SKM-1 (cell line): Measurements from ENCODE around the gene FGGY.

Experiments
- DNase-seq: peaks from one replicate; lab custom pipeline; 2025; ENCODE audit not compliant: unreplicated experiment; lab: John Stamatoyannopoulos, UW

FGGY gene

GRCh38 chr1:59314776-59315528 lies 18.1 kb downstream of the FGGY start:
- DNase-seq, result no peak

GRCh38 chr1:59315529-59316463 lies 18.9 kb downstream of the FGGY start:
- DNase-seq, result no peak

GRCh38 chr1:59316497-59317128 lies 19.7 kb downstream of the FGGY start:
- DNase-seq, result no peak

GRCh38 chr1:59317343-59317742 lies 20.4 kb downstream of the FGGY start:
- no peak for DNase-seq

DNA sequence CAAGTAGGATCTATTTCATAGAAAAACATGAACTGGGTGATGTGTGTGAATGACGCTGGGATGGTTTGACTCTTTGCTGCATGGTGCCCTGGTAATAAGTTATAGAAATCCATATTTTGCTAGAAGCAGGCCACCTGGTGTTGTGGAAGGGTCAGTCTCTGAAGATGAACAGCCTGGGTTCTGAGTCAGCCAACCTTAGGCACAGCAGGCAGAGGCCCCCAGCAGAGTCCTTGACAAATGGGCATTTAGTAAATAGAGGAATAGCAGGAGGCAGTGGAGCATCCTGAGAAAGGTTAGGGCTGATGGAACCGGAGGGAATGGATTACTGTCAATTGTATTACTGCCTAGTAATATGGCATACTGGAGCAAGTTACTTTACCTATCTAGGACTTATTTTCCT lies 20.9 kb downstream of the FGGY start:
- no peak for DNase-seq

DNA sequence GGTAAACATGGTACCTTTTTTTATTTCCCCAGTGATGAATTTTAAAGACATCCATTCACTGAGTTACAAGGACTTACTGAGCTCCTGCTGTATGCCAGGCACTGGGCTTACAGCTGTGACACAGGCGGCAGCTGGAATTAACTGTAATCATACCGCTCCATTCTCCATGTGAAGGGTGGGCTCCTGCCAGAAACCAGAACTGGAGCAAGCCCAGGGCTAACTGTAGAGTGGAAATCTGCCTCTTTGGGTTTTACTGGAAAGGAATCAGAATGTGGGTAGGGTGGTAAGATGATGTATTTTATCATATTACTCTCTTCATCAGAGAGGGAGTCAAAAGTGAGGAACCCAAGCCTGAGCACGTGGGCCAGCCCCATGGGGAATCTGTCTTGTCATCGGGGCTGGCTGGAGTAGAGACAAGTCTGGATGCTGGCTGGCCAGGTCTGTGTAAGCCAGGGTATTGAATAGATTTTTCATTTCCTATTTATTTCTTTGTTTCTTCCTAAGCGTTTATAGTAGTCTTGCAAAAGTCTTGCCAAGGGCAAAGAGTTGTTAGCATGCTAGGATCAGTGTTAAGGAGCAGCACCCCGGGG lies 21.5 kb downstream of the FGGY start:
- DNase-seq, result no peak

DNA sequence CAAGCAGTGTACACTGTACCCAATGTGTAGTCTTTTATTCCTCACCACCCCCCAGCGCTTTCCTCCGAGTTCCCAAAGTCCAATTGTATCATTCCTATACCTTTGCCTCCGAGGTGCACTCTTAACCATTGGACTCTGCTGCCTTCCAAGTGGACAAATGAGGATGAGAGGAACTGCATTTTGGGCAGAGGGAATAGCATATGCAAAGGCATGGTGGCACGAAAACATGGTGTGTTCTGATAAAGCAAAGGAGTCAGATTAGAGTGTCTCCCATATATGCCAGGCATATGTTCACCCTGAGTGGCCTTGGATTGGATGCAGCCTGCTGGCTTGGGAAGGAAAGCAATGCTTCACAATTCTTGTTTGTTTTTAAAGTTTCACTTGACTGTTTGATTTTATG lies 25.5 kb downstream of the FGGY start:
- no peak for DNase-seq

- DNase-seq, result no peak
These were observed 25.9 kb downstream of the FGGY start for GRCh38 chr1:59322814-59323213.

DNA sequence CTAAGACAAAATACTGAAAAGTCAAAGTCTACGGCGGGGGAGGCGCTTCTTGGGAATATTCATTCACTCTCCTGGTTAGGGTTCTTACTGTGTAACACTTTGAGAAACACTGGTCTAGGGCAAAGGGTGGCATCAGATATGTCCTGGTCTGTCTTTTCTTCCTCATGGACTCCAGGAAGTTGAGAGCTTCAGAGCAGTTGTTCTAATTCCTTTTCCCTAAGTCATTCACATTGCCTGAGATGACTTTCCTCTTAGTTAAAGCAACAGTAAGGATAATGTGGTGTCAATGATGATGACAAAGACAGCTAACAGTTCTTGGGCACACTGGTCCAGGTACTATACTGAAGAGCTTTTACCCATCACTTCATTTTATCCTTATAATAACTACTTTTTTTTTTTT lies 27.0 kb downstream of the FGGY start:
- no peak for DNase-seq

GRCh38 chr1:59328353-59328752 lies 31.5 kb downstream of the FGGY start:
- no peak for DNase-seq

- DNase-seq, result no peak
These were observed 32.6 kb downstream of the FGGY start for GRCh38 chr1:59329412-59330053.

GRCh38 chr1:59331686-59332620 lies 35.1 kb downstream of the FGGY start:
- no peak for DNase-seq

GRCh38 chr1:59332983-59333382 lies 36.1 kb downstream of the FGGY start:
- DNase-seq, result no peak

GRCh38 chr1:59333626-59334277 lies 36.9 kb downstream of the FGGY start:
- peak; percentile 49 for DNase-seq

DNA sequence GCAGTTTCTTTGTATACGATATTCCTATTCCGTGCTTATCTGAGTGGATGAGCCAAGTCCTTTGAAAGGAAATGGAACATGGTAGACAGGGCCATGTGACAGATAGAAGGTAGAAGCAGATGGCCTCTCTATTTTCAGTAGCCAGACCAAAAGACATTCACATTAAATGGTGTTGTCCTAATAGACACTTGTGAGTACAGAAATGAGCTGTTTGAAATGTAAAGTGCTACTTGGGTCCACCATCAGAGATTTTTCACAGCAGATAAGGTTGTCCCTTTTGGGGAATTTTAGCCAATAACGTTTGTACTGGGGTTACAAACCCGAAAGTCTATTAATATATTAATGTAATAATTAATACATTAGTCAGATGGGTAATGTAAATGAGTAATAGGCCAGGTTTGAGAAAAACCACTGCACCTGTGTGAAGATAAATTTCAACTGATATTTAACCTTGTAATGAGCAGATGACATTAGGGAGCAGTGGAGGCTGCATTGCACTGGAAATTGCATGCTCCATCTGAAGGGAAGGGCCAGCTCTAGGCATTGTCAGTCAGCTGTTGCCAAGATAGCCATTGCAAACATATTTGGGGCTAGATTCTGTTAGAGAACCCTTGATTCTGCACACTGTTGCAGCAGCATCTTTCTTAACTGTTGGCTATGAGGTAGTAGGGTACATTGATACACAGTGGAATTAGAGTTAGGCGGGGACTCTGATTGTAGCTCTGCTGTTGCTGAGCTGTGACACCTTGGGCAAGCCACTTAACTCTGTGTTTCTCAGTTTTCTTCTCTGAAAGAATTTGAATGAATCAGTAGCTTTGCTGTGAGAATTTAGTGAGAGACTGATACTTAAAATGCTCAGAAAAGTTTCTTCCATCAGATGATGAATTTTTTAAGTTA lies 43.8 kb downstream of the FGGY start:
- no peak for DNase-seq

- no peak for DNase-seq
These were observed 46.1 kb downstream of the FGGY start for GRCh38 chr1:59342801-59343575.

- DNase-seq, result no peak
These were observed 46.6 kb downstream of the FGGY start for GRCh38 chr1:59343576-59343840.

DNA sequence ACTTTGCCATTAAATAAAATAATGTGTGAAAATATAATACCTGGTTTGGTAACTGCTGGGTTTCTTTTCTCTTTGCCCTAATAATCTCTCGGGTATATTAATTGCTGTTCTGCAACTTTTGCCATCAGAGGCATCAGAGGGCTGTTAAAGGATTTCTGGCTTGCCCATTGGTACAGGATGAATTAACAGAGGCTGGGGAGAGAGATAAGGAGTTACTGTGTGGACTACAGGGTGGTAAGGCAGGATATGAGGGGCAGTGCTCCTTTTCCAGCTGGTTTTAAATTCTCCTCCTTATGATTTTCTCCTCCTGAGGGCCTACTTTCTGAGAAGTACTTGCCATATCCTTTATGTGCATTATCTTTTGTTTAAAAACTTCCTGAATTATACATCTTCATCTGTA lies 48.3 kb downstream of the FGGY start:
- DNase-seq, result no peak
